ENCODE data around the gene CRAT. TPM values are rescaled to one million over a fixed set of nuclear protein-coding genes. Genes with fewer than 3 reads are reported as not detected.

The CRAT gene
- total RNA-seq, 4 donors from 2014 or later, result 25.3 to 61.5 (median 44.9) TPM

- no peak for TF ChIP-seq POLR2A (IDR thresholded peaks at IDR 0.05)
- TF ChIP-seq, protein P1, sequence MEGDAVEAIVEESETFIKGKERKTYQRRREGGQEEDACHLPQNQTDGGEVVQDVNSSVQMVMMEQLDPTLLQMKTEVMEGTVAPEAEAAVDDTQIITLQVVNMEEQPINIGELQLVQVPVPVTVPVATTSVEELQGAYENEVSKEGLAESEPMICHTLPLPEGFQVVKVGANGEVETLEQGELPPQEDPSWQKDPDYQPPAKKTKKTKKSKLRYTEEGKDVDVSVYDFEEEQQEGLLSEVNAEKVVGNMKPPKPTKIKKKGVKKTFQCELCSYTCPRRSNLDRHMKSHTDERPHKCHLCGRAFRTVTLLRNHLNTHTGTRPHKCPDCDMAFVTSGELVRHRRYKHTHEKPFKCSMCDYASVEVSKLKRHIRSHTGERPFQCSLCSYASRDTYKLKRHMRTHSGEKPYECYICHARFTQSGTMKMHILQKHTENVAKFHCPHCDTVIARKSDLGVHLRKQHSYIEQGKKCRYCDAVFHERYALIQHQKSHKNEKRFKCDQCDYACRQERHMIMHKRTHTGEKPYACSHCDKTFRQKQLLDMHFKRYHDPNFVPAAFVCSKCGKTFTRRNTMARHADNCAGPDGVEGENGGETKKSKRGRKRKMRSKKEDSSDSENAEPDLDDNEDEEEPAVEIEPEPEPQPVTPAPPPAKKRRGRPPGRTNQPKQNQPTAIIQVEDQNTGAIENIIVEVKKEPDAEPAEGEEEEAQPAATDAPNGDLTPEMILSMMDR (IDR thresholded peaks at IDR 0.05), result no peak
- no peak for DNase-seq
- Histone ChIP-seq H3K36me3 (peaks cover 10 to 63% (median 12%) of the 10 kb centered on the region in 3 donors), H3K9me3 (no peaks in the 10 kb centered on the region), H3K27me3 (no peaks in the 10 kb centered on the region), H3K4me3 (no peak overlapping the region), H3K4me1 (no peaks in the 10 kb centered on the region), H3K27ac (no peak overlapping the region)
- 86 to 88% methylated on average over 1 to 12 of the region's 21 CpGs for WGBS, 2 donors
- intact Hi-C loops (cut with DNase I), result no loop called here
Measured at GRCh38 chr9:129070696-129071525, 39.7 kb downstream of the CRAT start.

GRCh38 chr9:129069862-129070641, 40.5 kb downstream of the CRAT start:
- Histone ChIP-seq H3K4me3 (no peak overlapping the region), H3K4me1 (no peaks in the 10 kb centered on the region), H3K36me3 (peaks cover 18 to 71% (median 19%) of the 10 kb centered on the region in 3 donors), H3K9me3 (no peaks in the 10 kb centered on the region), H3K27me3 (no peaks in the 10 kb centered on the region), H3K27ac (peak overlapping the region in 2 of 4 donors; percentile 22 to 39)
- WGBS, 2 donors, result 88 to 96% methylated on average over 6 to 16 of the region's 26 CpGs
- no peak for DNase-seq
- TF ChIP-seq POLR2A (IDR thresholded peaks at IDR 0.05), result no peak
- intact Hi-C loops (cut with DNase I), result no loop called here

GRCh38 chr9:129068990-129069861, 41.4 kb downstream of the CRAT start:
- TF ChIP-seq, protein P1 (IDR thresholded peaks at IDR 0.05), result no peak
- no peak for TF ChIP-seq POLR2A (IDR thresholded peaks at IDR 0.05)
- 68 to 79% methylated on average over 8 to 12 of the region's 31 CpGs for WGBS, 2 donors
- H3K4me3 ChIP-seq, result no peak overlapping the region
- H3K36me3 ChIP-seq, result peaks cover 19 to 80% (median 21%) of the 10 kb centered on the region in 3 donors
- intact Hi-C loops (cut with DNase I), result no loop called here
- peak overlapping the region in 2 of 4 donors; percentile 26 to 39 for H3K27ac ChIP-seq
- no peaks in the 10 kb centered on the region for H3K4me1 ChIP-seq
- no peaks in the 10 kb centered on the region for H3K9me3 ChIP-seq
- peak; percentile 27 for DNase-seq
- no peaks in the 10 kb centered on the region for H3K27me3 ChIP-seq

DNA sequence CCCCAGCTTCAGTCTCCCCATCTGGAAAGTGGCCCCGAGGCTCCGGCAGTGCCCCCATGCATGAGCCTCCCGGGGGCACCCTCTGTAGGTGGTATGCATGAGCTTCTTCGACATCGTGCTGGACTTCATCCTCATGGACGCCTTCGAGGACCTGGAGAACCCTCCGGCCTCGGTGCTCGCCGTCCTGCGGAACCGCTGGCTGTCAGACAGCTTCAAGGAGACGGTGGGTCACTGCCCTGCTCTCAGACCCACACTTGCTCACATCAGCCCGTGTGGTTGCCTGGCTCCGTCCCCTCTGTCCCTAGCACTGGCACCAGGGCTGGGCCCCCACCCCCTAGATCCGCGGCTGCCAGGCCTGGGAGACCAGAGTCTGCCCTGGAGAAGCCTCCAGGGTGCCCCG, 42.5 kb downstream of the CRAT start:
- 89 to 93% methylated on average over 6 to 14 of the region's 19 CpGs for WGBS, 2 donors
- DNase-seq, result no peak
- Histone ChIP-seq H3K9me3 (no peaks in the 10 kb centered on the region), H3K27ac (peak overlapping the region in 1 of 4 donors; percentile 39), H3K4me3 (no peak overlapping the region), H3K27me3 (no peaks in the 10 kb centered on the region), H3K4me1 (no peaks in the 10 kb centered on the region), H3K36me3 (peaks cover 23 to 91% (median 26%) of the 10 kb centered on the region in 3 donors)
- intact Hi-C loops (cut with DNase I), result no loop called here
- TF ChIP-seq, protein P1 (IDR thresholded peaks at IDR 0.05), result no peak
- no peak for TF ChIP-seq POLR2A (IDR thresholded peaks at IDR 0.05)

GRCh38 chr9:129064499-129064908, 46.1 kb downstream of the CRAT start:
- Histone ChIP-seq H3K27ac (no peak overlapping the region), H3K4me1 (no peaks in the 10 kb centered on the region), H3K36me3 (peaks cover 36 to 100% (median 51%) of the 10 kb centered on the region in 3 donors), H3K27me3 (no peaks in the 10 kb centered on the region), H3K4me3 (no peak overlapping the region), H3K9me3 (no peaks in the 10 kb centered on the region)
- 92 to 95% methylated on average over 8 of the region's 8 CpGs for WGBS, 2 donors
- intact Hi-C loops (cut with DNase I), result no loop called here
- no peak for DNase-seq
- TF ChIP-seq, protein P1 (IDR thresholded peaks at IDR 0.05), result no peak
- no peak for TF ChIP-seq POLR2A (IDR thresholded peaks at IDR 0.05)
